HepG2 (cell line): ENCODE results near the gene RABGAP1.

ENCODE experiments used
- CEBPB ChIP-seq: IDR thresholded peaks from 2 replicates; pipeline ENCODE4 v1.6.1; 2011; ENCODE audit warnings: low read depth, low read length, improper control_type of control experiment, borderline replicate concordance
- NFE2L2 ChIP-seq: fragments of 150-350 bp; IDR thresholded peaks from 2 replicates; pipeline ENCODE4 v1.6.1; 2014; ENCODE audit warnings: low read length
- PAX8 ChIP-seq: sonication (generic); formaldehyde crosslinking; IDR thresholded peaks from 2 replicates; pipeline ENCODE4 v1.8.0; 2022; ENCODE audit warnings: mild to moderate bottlenecking, missing genetic modification reagents, borderline replicate concordance
- PLRG1 ChIP-seq: fragments of 450-650 bp; conservative IDR thresholded peaks from 2 replicates; pipeline ENCODE4 v1.6.1; 2016
- SRF ChIP-seq: IDR thresholded peaks from 2 replicates; pipeline ENCODE4 v1.6.1; 2011; ENCODE audit warnings: mild to moderate bottlenecking, low read depth, low read length, moderate library complexity
- TBP ChIP-seq: sonication (generic); formaldehyde crosslinking; IDR thresholded peaks from 2 replicates; pipeline ENCODE4 v1.5.0; 2020; ENCODE audit warnings: missing genetic modification reagents
- ZNF256 ChIP-seq: sonication (generic); formaldehyde crosslinking; conservative IDR thresholded peaks from 2 replicates; pipeline ENCODE4 v1.4.0; 2020; ENCODE audit warnings: missing genetic modification reagents

DNA sequence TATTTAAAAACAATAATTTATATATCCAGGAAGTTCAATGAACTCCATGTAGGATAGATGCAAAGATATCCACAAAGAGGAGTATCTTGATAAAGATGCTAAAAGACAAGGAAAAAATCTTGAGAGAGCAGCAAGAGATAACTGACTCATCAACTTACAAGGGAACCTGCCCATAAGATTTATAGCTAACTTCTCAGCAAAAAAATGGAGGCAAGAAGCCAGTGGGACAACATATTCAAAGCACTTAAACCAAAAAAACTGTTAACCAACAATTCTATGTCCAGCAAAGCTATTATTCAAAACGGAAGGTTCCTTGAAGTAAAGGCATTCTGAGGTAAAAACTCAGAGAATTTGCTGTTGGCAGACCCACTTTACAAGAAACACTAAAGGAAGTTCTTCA is 20.3 kb downstream of the RABGAP1 start:
- no peak for TF ChIP-seq CEBPB
- TF ChIP-seq SRF = no peak
- no peak for TF ChIP-seq NFE2L2
- no peak for TF ChIP-seq PLRG1
- TF ChIP-seq TBP (CRISPR knock-in tag) = no peak
- TF ChIP-seq ZNF256 (CRISPR knock-in tag) = no peak
- no peak for TF ChIP-seq PAX8 (CRISPR knock-in tag)
